ENCODE data around the gene PAQR9.
A peak's percentile ranks its signal among the peaks of the same experiment; 100 is the strongest.

PAQR9 gene

DNA sequence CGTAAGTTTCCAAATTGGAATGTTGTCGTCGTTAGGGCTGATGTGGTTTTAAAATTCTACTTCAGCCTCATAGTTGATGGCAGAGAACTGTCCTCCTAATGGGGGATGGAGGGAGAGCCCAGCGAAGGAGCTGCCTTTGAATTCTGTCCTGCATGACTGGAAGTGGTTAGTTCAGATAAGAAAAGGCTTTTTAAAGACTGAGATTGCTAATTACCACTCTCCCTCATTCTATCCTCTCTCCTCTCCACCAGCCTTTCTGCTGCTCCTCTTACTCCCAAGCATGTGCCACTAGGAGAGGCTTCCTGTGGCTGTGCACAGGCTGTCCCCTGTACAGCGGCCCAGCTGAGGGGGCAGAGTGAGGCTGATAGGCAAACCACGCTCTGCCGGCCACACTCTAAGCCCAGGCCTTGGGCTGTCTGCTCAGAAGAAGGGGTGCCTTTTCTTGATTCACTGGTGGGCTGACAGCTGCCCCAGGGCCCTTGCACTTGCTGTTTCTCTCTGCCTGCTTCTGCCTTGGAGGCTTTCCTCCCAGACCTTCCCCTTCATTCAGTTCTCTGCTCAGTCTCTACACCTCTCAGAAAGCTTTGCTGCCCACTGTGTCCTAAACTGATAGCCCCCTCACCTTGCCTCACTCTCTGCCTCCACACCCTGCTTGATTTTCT is 8.7 kb upstream of the PAQR9 start:
- no peak for DNase-seq (ENCODE audit: low read depth)
- H3K4me3 ChIP-seq (replicated peaks; ENCODE audit: low read depth, low read length): no peak overlapping the region
- TF ChIP-seq, protein P1, sequence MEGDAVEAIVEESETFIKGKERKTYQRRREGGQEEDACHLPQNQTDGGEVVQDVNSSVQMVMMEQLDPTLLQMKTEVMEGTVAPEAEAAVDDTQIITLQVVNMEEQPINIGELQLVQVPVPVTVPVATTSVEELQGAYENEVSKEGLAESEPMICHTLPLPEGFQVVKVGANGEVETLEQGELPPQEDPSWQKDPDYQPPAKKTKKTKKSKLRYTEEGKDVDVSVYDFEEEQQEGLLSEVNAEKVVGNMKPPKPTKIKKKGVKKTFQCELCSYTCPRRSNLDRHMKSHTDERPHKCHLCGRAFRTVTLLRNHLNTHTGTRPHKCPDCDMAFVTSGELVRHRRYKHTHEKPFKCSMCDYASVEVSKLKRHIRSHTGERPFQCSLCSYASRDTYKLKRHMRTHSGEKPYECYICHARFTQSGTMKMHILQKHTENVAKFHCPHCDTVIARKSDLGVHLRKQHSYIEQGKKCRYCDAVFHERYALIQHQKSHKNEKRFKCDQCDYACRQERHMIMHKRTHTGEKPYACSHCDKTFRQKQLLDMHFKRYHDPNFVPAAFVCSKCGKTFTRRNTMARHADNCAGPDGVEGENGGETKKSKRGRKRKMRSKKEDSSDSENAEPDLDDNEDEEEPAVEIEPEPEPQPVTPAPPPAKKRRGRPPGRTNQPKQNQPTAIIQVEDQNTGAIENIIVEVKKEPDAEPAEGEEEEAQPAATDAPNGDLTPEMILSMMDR (IDR thresholded peaks at IDR 0.05; ENCODE audit: low read length, missing control alignments): no peak

DNA sequence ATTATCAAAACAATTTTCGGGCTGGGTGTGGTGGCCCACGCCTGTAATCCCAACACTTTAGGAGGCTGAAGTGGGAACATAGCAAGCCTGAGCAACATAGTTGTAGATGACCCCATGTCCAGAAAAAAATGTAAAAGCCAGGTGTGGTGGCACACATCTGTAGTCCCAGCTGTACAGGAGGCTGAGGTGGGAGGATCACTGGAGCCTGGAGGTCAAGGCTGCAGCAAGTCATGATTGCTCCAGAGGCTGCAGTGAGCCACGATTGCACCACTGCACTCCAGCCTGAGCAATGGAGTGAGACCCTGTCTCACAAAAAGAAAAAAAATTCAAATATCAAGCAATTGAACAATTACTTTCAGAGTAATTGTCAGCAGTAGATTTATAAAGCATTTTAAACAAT is 8.0 kb upstream of the PAQR9 start:
- no peak overlapping the region for H3K4me3 ChIP-seq (replicated peaks; ENCODE audit: low read depth, low read length)
- TF ChIP-seq, protein P1 (IDR thresholded peaks at IDR 0.05; ENCODE audit: low read length, missing control alignments): no peak
- DNase-seq (ENCODE audit: low read depth): no peak

DNA sequence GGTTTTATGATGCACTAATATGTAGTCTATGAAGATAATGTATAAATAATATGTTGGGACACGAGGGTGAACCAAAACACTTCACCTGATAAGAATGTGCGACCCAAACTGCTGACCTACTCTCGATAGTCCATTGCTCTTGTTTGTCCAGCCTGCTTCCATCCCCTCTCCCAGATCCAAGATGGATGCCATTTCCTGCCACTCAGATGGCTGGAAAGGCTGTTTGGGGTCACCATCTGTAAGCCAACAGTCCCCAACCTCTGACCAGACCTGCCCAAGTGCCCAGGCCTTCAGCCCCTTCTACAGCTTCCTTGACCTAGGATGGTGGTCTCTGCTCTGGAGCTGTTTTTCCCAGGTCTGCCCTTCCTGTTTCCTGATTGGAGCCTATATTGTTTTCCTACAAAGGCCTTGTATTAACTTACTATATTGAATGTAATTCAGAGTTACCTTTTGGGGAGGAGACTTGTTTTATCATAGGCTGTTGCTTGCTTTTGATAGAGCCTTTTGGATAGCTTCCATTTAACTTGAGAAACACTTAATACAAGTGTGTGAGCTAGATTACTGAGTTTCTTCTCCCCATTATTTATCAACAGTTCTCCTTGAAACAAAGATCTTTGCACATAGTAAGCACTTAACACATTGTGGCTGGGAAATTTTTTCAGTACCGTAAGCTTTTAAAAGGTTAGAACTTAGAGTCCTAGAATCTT is 5.0 kb upstream of the PAQR9 start:
- H3K4me3 ChIP-seq (replicated peaks; ENCODE audit: low read depth, low read length): no peak overlapping the region
- no peak for DNase-seq (ENCODE audit: low read depth)
- TF ChIP-seq, protein P1 (IDR thresholded peaks at IDR 0.05; ENCODE audit: low read length, missing control alignments): no peak

DNA sequence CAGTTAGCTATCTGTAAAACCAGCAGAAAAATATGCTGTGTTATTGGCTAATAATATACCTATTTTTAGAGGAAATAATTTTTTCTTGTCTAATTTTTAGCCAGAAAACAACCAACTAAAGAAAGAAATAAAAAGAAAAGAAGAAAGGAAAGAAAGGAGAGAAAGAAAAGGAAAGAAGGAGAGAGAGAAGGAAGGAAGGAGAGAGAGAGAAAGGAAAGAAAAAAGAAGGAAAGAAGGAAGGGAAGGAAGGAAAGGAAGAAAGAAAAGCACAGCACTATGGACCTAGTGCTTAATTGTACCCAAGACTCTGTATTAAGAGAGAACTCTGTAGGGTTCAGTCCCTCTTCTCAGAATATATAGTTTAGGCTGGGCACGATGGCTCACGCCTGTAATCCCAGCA is 3.3 kb upstream of the PAQR9 start:
- TF ChIP-seq, protein P1 (IDR thresholded peaks at IDR 0.05; ENCODE audit: low read length, missing control alignments): no peak
- no peak for DNase-seq (ENCODE audit: low read depth)
- H3K4me3 ChIP-seq (replicated peaks; ENCODE audit: low read depth, low read length): no peak overlapping the region

DNA sequence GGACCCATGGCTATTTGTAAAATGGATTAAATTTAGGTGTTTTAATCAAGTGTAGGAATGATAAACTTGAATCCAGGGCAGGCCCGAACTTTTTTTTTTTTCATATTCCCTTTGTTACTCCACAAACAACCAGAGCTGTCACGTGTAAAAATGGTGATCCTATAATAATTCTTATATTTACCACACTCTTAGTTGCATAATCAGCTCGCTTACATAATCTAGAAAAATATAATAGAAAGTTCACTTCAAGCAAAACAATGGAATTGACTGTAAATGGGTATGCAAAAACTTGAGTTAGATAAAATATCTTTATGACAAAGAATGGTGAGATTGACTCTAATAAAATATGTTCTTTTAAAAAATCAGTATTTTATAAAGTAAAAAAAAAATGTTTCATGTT is 2.1 kb upstream of the PAQR9 start:
- TF ChIP-seq, protein P1 (IDR thresholded peaks at IDR 0.05; ENCODE audit: low read length, missing control alignments): no peak
- DNase-seq (ENCODE audit: low read depth): no peak
- H3K4me3 ChIP-seq (replicated peaks; ENCODE audit: low read depth, low read length): no peak overlapping the region

DNA sequence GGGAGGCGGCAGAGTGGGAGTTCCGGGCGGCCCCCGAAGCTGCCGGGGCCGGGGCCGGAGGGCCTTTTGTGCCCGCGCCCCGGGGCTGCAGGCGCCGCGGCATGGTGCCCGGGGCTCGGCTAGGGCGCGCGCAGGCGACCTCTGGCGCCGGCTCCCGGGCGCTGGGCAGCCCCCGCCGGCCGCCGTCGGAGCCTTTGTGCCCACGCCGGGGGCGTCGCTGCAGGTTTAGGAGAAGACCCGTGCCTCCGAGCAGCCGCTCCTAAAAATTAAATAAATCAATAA is 299 bp downstream of the PAQR9 start:
- DNase-seq (ENCODE audit: low read depth): no peak
- H3K4me3 ChIP-seq (replicated peaks; ENCODE audit: low read depth, low read length): peak overlapping the region; percentile 19
- TF ChIP-seq, protein P1 (IDR thresholded peaks at IDR 0.05; ENCODE audit: low read length, missing control alignments): no peak
